Activated CD8-positive, alpha-beta memory T cell treated with anti-CD3 and anti-CD28 coated beads for 24 hours (primary cell): ENCODE data around the gene ZEB2.

Experiments
- DNase-seq: peaks from one replicate; pipeline ENCODE4 v3.0.0-alpha.2; 2020

ZEB2 gene

DNA sequence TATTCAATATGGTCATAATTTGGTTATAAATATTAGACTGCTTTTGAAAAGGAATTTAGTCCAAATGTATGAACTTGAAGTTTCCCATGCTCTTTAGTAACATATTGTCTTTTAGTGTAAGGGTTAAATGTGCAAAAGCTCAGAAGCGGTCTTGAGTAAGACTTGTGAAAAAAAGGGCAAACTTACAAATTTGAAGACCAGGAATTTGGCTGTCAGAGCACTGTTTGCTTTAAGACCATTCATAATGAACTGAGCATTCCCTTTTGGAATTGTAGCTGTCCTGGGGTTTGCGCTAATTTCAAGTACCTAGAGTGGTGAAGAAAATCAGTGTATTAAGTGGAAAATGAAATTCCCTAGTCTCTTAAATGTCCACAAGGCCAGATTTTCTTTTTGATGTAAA lies 6.9 kb upstream of the ZEB2 start:
- no peak for DNase-seq

DNA sequence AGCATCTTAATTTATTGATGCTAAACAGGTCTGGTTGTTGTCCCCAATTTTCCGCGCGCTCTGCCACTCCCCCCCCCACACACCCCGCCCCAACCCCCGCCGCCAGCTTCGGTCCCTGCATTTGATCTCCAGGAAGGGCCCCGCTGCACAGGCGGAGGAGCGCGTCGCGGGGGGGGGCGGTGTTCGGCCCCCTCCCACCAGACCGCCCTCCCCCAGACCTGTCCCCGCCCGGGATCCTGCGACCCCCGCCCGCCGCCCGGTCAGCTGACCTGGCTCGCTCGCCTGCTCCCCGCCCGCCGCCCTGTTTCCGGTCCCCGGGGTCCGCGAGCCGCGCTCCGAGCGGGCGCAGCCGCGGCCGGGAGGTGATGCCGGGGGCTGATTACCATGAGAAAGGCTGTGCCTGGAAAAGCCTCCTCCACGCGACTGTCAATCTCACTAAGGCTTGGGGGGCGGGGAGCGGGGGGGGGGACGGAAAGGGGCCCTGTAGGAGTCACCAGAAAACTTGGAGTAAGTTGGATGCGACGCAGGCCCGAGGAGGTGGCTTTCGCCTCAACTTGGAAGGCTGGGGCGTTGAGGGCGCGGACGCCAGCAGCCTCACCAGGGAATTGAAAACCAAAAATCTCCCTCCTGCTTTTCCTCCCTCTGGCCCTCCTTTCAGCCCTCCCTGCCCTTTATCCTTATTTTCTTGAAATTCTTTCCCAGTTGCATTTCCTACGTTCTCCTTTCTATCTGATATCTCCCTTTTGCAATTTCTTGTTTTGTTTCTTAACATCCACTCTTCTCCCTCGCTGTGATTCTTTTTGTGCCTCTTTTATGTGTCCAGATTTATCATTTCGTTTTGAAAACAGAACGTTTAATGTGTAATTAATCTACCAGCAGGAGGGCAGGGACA lies 4.4 kb upstream of the ZEB2 start:
- peak; percentile 60 for DNase-seq

DNA sequence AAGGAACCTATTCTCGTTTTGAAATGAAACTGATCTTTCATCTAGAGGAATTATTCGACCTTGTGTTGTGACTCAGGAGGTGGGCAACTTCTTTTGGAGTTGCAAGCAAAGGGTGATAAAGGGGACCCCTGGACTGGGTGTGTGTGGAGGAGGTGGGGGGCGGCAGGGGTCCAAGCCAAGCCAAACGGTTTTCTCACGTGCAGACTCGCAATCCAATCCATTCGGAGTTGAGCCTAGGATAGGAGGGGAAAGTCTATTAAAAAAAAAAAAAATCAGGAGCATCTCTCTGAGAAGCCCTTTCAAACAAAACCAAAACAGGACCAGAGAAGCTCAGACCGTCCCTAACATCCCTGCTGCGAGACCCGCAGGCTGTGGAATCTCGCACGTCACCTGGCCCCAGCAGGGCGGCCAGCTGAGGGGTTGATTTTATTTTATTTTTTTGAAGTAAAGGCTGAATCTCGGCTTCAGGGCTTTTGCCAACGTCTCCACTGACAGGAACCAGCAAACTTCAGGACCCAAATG lies 3.7 kb upstream of the ZEB2 start:
- DNase-seq: no peak

DNA sequence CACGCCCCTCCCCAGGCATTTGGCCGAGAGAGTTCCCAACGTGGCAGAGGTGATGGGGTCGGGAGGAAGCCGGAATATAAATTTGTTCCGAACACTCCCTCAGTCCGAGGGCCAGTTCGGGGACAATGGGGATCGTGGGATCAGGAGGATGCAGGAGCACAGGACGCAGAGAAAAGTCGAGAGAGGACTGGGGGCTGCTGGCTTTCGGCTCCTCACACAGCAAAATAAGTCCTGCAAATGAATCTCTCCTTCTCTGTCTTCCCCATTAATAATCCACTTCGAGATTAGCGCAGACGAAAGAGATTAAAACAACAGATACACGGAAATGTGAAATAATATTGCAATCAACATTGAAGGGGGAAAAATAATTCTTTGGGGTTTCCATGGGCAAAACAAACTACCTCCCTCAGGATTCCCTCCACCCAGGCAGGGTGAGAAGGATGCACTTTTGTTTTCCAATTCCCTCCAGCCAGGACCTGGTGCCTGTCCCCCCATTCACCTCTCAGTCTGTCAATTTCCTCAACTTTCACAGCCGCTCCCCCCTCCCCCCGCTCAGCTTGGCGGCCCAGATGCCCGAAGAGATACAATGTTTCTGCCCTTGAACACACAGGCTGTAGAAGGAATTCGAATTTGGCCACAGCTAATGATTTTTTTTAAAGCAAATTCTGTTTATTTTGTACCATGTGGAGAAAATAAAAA lies 3.1 kb upstream of the ZEB2 start:
- no peak for DNase-seq

DNA sequence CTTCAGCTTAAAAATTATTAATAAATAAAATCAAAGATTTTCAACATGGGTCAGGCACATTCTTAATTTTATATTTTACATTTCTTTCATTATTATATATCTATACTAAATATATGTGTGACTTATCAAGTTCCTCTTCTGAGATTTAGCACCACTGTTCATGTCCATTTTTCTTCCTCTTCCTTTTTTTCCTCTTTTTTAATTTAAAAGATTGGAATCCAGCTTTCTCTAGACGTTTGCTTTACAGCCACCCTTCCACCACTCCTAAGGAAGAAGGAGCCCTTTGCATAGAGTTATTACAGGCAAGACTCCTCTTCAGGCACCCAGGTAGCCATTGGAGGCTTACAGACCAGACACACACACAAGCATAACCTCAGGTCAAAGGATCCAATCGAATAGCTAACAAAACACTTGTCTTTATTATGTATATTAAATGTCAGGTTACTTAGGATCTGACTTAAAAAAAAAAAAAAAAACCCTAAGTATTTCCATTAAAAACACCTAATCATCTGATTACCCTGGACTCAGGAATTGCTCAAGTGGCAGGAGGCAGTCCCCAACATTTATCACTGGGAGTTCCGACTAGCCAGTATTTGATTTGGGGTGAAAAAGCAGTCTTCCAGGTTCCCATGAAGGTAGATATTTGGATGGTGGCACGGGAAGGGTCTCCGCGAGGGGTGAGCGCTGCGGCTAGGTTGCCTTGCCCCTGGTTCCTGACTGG lies 2.4 kb upstream of the ZEB2 start:
- no peak for DNase-seq

DNA sequence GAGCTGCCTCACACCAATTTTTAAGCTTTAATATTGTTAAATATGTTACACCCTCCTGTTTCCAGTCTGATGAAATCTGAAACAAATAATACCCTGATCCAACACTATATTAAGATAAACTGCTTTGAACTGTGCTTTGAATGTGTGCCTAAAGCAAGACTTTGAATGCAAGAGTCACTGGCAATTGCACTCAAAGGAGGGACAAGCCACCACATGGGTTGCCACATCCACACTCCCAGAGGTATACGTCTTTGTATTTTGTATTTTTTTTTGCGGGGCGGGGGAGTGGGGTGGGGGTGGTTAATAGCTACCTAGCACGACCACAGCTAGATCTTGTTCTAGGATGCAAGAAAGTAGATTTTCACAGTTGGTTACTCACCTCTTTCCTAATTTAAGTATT lies 1.8 kb upstream of the ZEB2 start:
- DNase-seq: no peak

DNA sequence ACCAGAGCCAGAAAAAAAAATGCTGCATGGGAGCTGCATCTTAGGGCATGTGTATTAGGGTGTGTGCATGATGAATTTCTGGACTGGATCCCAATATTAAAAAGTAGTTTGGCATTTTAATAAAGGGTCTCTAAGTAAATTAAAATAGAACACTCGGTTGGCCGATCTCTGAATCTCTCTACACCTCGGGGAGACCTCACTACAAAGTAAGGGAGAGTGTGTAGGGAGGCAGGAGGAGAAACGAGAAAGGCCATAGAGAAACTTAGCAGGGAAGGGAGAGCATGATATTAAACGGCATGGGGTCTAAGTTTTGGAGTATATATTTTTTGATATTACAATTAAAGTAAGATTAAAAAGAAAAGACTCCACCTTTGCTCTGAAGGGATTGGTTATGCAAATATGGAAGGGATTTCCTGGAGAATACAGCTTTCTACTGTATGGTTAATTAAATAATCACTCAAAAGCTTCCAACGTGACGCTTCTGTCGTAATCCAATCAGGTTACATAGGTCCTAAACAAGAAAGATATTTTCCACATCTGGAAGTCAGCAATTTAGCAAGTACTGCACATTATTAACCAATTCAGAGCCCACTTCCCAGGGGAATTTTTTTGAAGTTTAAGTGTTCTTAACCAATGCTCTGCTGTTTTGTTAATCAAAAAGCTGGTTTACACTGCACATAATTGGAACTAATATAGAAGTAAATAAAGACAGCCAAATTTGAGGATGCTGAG lies 1.0 kb upstream of the ZEB2 start:
- no peak for DNase-seq

DNA sequence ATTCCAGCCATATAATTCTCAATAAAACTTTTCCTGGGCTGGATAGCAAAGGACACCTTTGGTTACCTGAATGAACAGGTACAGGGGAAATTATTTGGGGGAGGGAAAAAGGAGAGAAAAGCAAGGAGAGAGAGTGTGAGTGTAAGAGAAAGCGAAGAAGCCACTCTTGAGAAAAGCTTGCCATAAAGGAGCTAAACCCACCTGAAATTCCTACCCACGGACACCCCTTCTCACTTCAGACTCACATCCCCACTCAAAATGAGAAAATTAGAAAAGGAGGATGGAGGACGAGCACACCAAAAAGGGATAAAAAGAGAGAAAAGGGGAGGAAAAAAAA lies 354 bp downstream of the ZEB2 start:
- DNase-seq: no peak

DNA sequence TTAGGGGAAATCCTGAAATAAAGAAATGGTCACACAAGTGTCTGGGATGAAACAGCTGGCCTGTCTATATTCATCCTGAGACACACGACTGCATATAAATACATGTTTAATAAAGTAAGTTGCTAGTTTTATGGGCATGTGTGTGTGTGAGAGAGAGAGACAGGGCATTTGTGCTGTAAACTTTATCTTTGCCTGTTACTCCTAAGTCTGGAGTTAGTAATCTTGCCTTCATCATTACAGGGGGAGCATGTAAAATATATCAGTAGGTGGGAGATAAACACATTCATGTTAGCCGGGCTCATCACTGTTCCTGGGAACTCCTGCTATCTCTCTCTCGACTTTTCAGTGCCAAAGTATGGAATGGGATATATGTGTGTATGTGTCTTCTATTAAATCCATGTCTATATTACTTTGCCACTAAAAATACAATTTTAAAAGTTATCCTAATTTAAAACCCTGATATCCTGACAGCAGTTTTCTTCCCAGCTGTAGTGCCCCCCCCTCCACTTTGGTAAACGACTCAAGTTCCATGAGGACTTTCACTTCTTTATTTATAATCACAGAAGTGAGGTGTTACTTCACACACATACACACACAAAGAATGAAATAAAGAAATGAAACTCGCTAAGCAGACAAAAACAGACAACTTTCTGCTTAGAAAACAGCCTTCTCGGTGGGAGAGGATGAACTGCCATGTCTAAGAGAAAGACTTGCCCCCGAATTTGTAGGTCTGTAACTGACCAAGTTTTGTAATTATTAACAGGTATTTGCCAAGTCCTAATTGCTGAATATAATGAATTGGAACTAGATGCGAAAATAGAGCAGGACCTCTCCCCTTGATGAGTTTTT lies 947 bp downstream of the ZEB2 start:
- no peak for DNase-seq

DNA sequence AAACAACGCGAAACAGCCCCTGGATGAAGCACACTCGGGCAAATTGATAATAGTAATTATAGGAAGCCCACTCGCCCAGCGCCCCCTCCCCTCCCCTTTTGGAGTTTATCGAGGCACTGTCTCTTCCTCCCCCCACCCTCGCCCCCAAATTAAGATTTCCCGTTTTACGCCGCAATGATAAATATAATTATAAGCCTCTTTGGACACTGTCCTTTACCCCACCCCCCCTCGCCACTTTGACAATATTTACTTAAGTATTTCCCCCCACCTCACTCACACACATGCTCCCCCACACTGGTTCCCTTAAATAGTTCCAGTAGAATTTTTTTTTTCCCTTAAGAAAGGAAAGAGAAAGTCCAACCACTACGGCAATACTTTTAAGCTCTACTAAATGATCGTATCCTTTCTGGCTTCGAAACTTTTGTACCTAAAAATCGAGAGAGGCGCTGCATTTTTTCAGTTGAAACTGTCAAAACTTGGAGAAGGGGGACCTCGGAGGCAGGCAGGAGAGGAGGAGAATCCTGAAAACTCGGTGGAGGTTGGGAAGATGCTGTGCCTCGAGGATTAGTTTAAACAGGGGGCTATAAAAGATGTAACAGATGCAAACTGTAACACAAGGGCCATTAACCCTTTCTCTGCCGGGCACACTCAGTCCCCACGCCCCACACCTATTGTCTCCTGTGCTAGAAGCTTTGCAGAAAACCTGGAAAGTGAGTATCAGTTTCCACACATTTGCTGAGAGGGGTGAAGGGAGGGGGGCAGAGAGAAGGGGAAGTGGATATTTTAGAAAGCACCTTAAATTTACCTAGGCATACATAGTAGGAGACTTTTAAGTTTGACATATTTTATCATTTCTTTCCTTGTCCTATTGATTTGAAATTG lies 1.8 kb downstream of the ZEB2 start:
- peak; percentile 61 for DNase-seq

DNA sequence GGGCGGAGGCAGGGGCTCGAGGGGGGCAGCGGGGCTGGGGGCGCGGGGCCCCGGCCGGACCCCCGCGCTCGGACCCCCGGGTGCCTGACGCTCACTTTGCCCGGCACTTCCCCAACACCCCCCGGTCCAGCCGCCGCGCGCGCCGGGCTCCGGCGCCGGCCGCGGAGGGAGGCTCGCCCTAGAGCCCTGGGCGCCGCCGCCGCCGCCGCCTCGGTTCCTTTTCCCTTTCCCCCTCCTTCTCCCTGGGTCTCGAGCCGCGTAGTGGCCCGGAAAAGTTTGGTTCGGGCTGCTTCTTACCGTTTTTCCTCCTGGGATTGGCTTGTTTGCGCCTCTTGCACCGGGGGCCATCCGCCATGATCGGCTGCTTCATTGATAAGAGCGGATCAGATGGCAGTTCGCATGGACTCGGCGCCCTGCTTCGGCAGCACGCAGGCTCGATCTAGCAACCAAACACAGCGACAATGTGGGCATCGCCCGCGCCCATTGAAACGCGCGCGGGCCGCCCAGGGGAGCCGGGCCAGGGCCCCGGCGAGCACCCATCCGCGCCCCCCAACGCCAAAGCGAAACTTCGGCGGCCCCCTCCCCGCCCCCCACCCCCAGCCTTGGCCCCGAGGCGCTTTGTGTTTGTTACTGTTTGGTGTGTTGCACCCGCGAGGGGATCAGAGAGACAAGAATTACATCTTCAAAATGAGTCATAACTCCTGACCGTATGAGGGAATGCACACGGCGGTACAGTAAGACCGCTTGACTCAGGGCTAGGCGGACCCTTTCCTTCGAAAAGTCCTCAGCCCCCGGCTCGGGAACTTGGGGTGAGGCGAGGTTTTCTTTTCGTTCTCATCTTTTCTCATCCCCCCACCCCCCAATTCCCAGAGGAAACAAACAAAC lies 2.7 kb downstream of the ZEB2 start:
- DNase-seq: peak; percentile 86

DNA sequence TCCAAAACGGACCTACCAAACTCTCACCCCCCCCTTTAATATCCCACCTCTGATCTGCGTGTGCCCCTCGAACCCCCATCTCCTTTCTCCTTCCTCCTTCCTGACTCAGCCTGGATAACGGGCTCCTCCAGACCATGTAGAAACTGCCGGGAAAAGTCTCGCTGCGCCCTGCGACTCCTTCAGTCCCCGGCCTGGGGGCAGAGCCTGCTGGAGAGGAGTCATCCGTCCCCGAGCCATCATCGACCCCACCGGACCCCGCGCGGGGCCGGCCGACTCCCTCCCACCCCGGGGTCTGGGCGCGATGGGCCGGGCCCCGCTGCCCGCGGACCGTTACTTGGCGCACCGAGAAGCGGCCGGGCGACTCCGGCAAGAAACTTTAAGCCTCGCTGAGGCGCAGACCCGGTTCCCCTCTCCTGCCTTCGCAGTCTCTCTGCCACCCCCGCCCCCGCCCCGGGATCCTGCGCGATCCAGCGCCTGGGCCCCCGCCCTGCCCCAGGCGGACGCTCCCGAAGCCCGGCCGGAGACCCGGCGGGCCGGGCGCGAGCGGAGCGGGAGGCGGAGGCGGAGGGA lies 3.4 kb downstream of the ZEB2 start:
- peak; percentile 77 for DNase-seq

DNA sequence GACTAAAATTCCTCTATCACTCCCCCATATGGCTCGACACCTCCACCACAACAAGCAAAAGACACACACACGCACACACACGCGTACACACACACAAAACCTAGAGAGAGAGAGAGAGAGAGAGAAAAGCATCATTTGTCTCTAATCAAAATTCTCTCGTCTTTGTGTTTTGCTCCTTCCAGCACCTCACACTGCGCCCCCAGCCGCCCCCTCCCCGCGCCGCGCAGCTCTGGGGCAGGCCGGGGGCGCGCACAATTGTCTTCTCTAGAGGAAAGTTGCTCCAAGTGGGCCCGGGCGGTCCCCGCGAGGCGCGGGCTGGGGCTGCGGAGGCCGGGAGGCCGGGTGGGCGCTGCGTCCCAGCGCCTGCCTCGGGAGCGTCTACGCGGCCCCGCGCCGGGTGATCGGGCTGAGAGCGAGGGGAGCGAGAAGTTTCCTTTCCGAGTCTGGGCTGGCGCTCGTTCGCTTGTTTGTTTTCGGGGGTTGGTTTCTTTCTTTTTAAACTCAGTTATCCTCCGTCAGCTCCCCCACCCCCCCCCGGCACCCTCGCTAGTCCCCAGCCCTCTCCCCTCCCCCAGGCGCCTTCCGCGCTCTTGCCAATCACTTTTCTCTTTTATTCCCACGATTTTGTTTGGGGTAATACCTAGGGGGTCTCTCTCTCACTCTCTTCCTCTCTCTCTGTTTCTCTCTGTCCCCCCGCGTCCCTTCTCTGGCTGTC lies 4.1 kb downstream of the ZEB2 start:
- DNase-seq: peak; percentile 79

DNA sequence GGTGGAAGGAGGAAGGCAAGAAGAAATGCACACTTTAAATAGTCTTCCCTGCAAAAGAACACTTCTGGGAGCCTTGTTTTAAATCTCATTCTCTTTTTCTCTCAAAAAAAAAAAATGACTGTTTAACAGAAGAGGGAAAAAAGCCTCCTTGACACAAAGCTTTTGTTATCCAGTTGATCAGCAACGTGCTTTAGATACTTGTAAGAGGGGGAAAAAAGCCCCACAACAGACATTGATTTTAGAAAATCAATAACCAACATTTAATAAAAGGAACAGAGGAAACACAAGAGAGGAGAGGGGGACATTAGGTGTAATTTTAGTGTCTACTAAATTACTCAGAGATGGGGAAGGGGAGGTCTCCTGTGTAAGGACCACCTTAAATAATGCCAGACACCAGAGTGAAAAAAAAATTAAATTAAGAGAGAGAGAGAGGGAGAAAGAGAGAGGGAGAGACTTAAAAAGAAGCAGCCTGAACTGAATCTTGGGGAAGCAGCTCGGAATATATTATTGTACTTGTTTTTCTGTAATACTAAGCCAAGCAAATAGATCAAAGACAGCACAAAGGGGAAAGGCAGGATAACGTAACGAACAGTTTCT lies 4.7 kb downstream of the ZEB2 start:
- no peak for DNase-seq

DNA sequence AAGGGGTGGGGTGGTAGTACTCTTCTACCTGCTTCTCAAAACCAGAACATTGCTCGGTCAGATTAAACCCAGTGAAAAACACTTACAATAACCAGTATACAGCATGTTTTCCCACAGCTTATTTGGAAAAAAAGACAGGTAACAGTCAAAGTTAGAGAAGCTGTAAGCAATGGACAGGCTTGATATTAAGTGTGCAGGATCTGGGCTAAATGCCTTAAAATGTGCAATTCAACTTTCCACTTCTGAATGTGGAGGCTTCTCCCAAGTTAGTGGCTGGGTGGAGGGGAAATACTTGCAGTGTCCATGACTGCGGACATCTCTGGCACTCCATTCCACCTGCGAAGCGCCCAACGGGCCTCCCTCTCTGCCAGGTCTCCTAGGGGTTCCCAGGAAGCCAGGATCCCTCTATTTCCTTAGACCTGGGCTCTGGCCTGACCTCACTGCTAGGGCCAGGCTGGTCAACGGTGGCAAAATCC lies 5.3 kb downstream of the ZEB2 start:
- no peak for DNase-seq

DNA sequence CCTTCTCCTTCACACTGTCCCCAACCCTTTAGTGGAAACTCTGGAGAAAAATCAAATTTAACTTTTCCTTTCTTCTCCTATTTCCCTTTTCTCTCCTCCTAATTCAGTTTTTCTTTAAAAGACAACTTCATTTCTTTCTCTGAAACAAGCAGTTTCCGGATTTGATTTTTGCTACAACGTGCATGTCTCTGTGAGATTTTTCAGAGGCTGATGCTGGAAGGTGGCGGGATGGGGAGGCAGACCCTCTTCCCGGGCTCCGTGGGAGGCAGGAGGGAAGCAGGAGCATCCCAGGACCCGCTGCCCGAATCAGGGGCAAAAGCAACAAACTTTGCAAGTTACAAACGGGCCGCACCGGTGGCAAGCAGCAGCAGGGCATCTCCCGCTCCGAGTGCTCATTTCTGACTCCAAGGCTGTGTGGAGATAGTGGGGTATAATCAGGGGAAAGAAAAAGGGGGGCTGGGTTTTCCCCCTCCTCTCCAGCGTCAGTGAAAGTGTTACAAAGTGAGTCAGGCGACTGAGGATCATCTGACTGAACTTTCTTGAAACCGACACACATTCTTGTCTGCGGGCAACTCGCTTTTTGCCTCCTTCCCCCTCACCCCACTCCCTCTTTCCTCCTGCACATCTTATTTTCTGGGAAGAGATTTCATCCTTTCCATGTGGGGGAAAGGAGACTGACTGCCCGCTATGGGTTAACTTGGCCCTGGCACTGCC lies 6.4 kb downstream of the ZEB2 start:
- DNase-seq: no peak

DNA sequence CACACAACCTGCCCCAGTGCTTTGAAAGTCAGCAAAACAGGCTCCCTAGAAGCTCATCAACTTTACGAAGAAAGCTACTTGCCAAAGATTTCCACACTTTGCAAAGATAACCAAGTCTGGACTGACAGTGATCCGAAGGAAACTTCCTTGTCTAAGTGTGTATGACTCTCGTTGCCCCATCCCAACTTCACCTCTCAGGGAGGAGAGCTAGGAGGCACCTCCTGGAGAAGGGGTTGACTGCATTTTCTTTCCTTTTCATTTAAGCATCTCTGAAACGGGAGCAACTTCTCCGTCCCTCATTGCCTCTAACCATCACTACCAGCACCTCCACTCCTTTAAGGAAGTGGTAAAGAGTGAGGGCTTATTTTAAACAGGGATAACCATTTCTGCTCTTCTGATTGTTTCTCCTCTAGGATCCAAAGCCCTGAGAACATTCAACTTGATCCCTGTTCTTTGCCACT lies 7.0 kb downstream of the ZEB2 start:
- DNase-seq: no peak
